Fibroblast of lung (primary cell): ENCODE measurements around the gene ARPC5L.

Experiments used
- EZH2 ChIP-seq: IDR thresholded peaks from 2 replicates; pipeline ENCODE4 v1.5.1; 2012; ENCODE audit warnings: low read length, control low read depth, mild to moderate bottlenecking; ENCODE audit errors: missing control alignments
- TF ChIP-seq, protein P1 (sequence below), 2 donors: IDR thresholded peaks in 1 of 2; conservative IDR thresholded peaks in 1 of 2; 1 replicate in 1 of 2; 2 replicates in 1 of 2; pipeline ENCODE4 v1.5.1; 2011 to 2012; ENCODE audit warnings: low read length in 2 of 2, control low read depth in 1 of 2, inconsistent platforms in 1 of 2, low read depth in 1 of 2, mild to moderate bottlenecking in 1 of 2

DNA sequence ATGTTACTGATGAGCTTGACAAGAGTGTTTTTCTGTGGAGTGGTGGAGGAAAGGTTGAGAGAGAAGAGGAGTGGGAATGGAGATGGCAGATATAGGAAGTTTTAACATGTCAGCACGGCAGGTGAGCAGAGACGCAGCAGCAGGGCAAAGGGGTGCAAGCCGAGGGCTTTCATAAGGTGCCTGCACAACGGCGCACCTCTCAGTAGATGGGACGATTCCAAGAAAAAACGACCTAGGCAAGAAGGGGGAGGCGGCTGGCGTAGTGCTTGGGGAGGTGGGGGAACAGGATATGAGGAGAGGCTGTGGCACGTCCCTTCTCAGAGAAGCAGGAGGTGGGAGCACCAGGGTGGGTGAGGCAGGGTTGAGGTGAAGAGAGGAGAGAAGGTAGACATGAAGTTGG, 24.5 kb downstream of the ARPC5L start:
- TF ChIP-seq, protein P1, sequence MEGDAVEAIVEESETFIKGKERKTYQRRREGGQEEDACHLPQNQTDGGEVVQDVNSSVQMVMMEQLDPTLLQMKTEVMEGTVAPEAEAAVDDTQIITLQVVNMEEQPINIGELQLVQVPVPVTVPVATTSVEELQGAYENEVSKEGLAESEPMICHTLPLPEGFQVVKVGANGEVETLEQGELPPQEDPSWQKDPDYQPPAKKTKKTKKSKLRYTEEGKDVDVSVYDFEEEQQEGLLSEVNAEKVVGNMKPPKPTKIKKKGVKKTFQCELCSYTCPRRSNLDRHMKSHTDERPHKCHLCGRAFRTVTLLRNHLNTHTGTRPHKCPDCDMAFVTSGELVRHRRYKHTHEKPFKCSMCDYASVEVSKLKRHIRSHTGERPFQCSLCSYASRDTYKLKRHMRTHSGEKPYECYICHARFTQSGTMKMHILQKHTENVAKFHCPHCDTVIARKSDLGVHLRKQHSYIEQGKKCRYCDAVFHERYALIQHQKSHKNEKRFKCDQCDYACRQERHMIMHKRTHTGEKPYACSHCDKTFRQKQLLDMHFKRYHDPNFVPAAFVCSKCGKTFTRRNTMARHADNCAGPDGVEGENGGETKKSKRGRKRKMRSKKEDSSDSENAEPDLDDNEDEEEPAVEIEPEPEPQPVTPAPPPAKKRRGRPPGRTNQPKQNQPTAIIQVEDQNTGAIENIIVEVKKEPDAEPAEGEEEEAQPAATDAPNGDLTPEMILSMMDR (conservative IDR thresholded peaks at IDR 0.05 in 1 of 2, IDR thresholded peaks at IDR 0.05 in 1 of 2; ENCODE audit: low read depth in 1 of 2, low read length in 2 of 2) = no peak
- no peak for TF ChIP-seq EZH2
